Trophoblast cell (in vitro differentiated cells and primary cell): ENCODE measurements around the gene ARMH1.
A peak's percentile ranks its signal among the peaks of the same experiment; 100 is the strongest.
"Not testable (repeated sequence)": the region's sequence is repeated elsewhere in the genome, so short reads cannot be mapped to it uniquely, and the experiment has no call there.

Experiments used
- DNase-seq, 2 donors: peaks; one replicate each; pipeline ENCODE4 v3.0.0-alpha.2; 2016
- H2AFZ ChIP-seq: 2 replicates; pipeline ENCODE4 v1.6.1; 2013; ENCODE audit warnings: low read length, moderate library complexity, mild to moderate bottlenecking; ENCODE audit not compliant: insufficient read depth, poor library complexity
- H2AK5ac ChIP-seq: 2 replicates; pipeline ENCODE4 v1.6.1; 2013; ENCODE audit warnings: mild to moderate bottlenecking, low read length
- H2BK120ac ChIP-seq: 2 replicates; pipeline ENCODE4 v1.6.1; 2013; ENCODE audit warnings: low read length, mild to moderate bottlenecking, moderate library complexity; ENCODE audit not compliant: insufficient read depth, poor library complexity
- H2BK12ac ChIP-seq: 2 replicates; pipeline ENCODE4 v1.6.1; 2013; ENCODE audit warnings: mild to moderate bottlenecking, low read length, moderate library complexity
- H2BK5ac ChIP-seq: 2 replicates; pipeline ENCODE4 v1.6.1; 2013; ENCODE audit warnings: low read length, low read depth, moderate library complexity, mild to moderate bottlenecking; ENCODE audit not compliant: poor library complexity
- H3K14ac ChIP-seq: 2 replicates; pipeline ENCODE4 v1.6.1; 2013; ENCODE audit warnings: mild to moderate bottlenecking, low read length
- H3K18ac ChIP-seq: 2 replicates; pipeline ENCODE4 v1.6.1; 2013; ENCODE audit warnings: mild to moderate bottlenecking, low read length
- H3K23ac ChIP-seq: 2 replicates; pipeline ENCODE4 v1.6.1; 2013; ENCODE audit warnings: low read length
- H3K27ac ChIP-seq: 2 replicates; pipeline ENCODE4 v1.5.1; 2013; ENCODE audit warnings: low read depth, mild to moderate bottlenecking, inconsistent platforms, low read length, moderate library complexity
- H3K27me3 ChIP-seq: 2 replicates; pipeline ENCODE4 v1.6.1; 2013; ENCODE audit warnings: inconsistent platforms, mild to moderate bottlenecking, low read length, moderate library complexity; ENCODE audit not compliant: insufficient read depth
- H3K36me3 ChIP-seq, 2 experiments: 1 replicate in 1 of 2; 2 replicates in 1 of 2; pipeline ENCODE4 v1.6.1; 2013; ENCODE audit warnings: low read length in 2 of 2, mild to moderate bottlenecking in 2 of 2, moderate library complexity in 1 of 2; ENCODE audit not compliant: insufficient read depth in 2 of 2, control insufficient read depth in 1 of 2
- H3K4ac ChIP-seq: 2 replicates; pipeline ENCODE4 v1.6.1; 2013; ENCODE audit warnings: low read depth, mild to moderate bottlenecking, low read length, moderate library complexity
- H3K4me1 ChIP-seq, 2 experiments: 1 replicate in 1 of 2; 2 replicates in 1 of 2; pipeline ENCODE4 v1.6.1; 2013; ENCODE audit warnings: low read length in 2 of 2, mild to moderate bottlenecking in 2 of 2, moderate library complexity in 1 of 2; ENCODE audit not compliant: insufficient read depth in 2 of 2, control insufficient read depth in 1 of 2
- H3K4me2 ChIP-seq: 2 replicates; pipeline ENCODE4 v1.6.1; 2013; ENCODE audit warnings: inconsistent platforms, mild to moderate bottlenecking, low read length, moderate library complexity
- H3K4me3 ChIP-seq: 2 replicates; pipeline ENCODE4 v1.5.1; 2013; ENCODE audit warnings: mild to moderate bottlenecking, low read depth, low read length, inconsistent platforms
- H3K79me1 ChIP-seq: one replicate; pipeline ENCODE4 v1.6.1; 2013; ENCODE audit warnings: low read length
- H3K79me2 ChIP-seq: 2 replicates; pipeline ENCODE4 v1.6.1; 2013; ENCODE audit warnings: low read length, mild to moderate bottlenecking; ENCODE audit not compliant: control insufficient read depth, insufficient read depth, poor library complexity
- H3K9ac ChIP-seq: 2 replicates; pipeline ENCODE4 v1.6.1; 2013; ENCODE audit warnings: mild to moderate bottlenecking, low read length
- H3K9me3 ChIP-seq: 2 replicates; pipeline ENCODE4 v1.6.1; 2013; ENCODE audit warnings: low read depth, mild to moderate bottlenecking, control low read depth, inconsistent platforms, low read length; ENCODE audit not compliant: insufficient read depth
- H4K12ac ChIP-seq: 2 replicates; pipeline ENCODE4 v1.6.1; 2013; ENCODE audit warnings: low read depth, mild to moderate bottlenecking, low read length, moderate library complexity
- H4K8ac ChIP-seq: 2 replicates; pipeline ENCODE4 v1.6.1; 2013; ENCODE audit warnings: low read depth, mild to moderate bottlenecking, low read length, moderate library complexity
- H4K91ac ChIP-seq: one replicate; pipeline ENCODE4 v1.6.1; 2013; ENCODE audit warnings: low read depth, mild to moderate bottlenecking, low read length, moderate library complexity
- WGBS: extraction: QIAGEN DNeasy Blood & Tissue Kit; methylation state at CpG from one replicate; pipeline ENCODE4 v1.1.7; 2013; ENCODE audit warnings: missing lambda C conversion rate; ENCODE audit not compliant: insufficient read length, insufficient coverage; ENCODE audit errors: extremely low coverage; 5-methylcytosine and 5-hydroxymethylcytosine counted together

The ARMH1 gene

DNA sequence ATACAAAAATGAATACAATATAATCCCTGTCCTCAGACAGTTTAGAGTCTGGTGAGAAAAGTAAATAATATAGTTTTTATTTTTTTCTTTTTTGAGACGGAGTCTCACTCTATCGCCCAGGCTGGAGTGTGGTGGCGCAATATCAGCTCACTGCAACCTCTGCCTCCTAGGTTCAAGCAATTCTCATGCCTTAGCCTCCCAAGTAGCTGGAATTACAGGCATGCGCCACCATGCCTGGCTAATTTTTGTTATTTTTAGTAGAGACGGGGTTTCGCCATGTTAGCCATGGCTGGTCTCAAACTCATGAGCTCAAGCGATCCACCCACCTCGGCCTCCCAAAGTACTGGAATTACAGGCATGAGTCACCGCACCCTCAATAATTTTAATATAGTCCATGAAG lies 24.9 kb downstream of the ARMH1 start:
- not testable (repeated sequence) for H3K18ac ChIP-seq, H2BK12ac ChIP-seq, H3K4ac ChIP-seq, H3K9ac ChIP-seq, H3K79me2 ChIP-seq, H3K4me3 ChIP-seq, H2AK5ac ChIP-seq, H3K27me3 ChIP-seq, H3K27ac ChIP-seq, H3K4me1 ChIP-seq, H4K12ac ChIP-seq, H4K91ac ChIP-seq, H2BK120ac ChIP-seq, H3K79me1 ChIP-seq, H2AFZ ChIP-seq, H3K23ac ChIP-seq, H3K14ac ChIP-seq, H3K9me3 ChIP-seq, H4K8ac ChIP-seq, H3K4me2 ChIP-seq, H2BK5ac ChIP-seq, H3K36me3 ChIP-seq
- peak; percentile 16 to 57 for DNase-seq
- WGBS, result no CpG with 5 or more reads among the region's 9 CpGs

DNA sequence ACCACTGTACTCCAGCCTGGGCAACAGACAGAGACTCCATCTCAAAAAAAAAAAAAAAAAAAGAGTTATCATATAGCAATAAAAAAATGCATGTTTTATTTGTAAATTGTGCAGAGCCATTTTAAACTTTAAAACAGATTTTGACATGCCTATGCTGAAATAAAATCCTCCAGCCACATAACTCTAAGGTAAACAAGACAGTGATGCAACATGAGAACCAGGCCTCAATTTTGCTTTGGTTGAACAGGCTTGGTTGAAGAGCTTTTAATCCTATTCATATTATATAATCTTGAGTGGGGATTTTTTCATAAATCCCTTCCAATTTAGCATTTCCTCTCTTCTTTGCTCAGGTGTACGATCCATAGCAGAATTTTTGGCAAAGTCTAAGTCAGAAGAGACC lies 26.1 kb downstream of the ARMH1 start:
- no peak overlapping the region for H3K18ac ChIP-seq
- no peak overlapping the region for H2BK120ac ChIP-seq
- no peak overlapping the region for H2AFZ ChIP-seq
- H3K4ac ChIP-seq, result no peak overlapping the region
- no peak for DNase-seq
- no peaks in the 10 kb centered on the region for H3K36me3 ChIP-seq
- no peak overlapping the region for H3K4me2 ChIP-seq
- no peaks in the 10 kb centered on the region for H3K9me3 ChIP-seq
- H3K79me1 ChIP-seq, result no peaks in the 10 kb centered on the region
- H3K79me2 ChIP-seq, result no peaks in the 10 kb centered on the region
- H3K9ac ChIP-seq, result no peak overlapping the region
- no peak overlapping the region for H3K14ac ChIP-seq
- no peak overlapping the region for H2BK12ac ChIP-seq
- H3K23ac ChIP-seq, result no peak overlapping the region
- no peak overlapping the region for H3K27ac ChIP-seq
- H3K27me3 ChIP-seq, result no peaks in the 10 kb centered on the region
- H4K91ac ChIP-seq, result no peak overlapping the region
- WGBS, result no CpG with 5 or more reads among the region's 1 CpG
- no peak overlapping the region for H2AK5ac ChIP-seq
- no peak overlapping the region for H4K12ac ChIP-seq
- H3K4me3 ChIP-seq, result no peak overlapping the region
- no peak overlapping the region for H4K8ac ChIP-seq
- H2BK5ac ChIP-seq, result no peak overlapping the region
- H3K4me1 ChIP-seq, result no peaks in the 10 kb centered on the region

DNA sequence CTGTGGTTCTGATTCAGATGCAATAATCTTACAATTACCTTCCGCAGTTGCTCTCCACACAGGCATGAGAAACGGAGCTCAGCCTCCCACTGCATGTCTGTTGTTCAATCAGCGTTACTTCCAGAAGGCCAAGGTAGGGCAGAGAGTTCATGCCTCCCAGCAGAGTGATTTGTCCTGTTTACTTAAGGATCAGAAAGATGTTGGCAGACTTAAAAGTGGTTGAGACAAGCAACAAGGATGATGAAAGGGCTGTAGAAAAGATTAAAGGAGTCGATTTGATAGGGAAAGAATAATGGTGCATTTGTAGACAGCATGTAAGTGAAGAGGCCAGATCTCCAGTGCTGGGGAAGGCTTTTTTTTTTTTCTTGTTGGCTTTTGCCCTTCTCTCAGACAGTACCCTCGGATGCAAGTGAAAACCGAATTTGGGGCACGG lies 26.6 kb downstream of the ARMH1 start:
- Histone ChIP-seq H3K4ac (no peak overlapping the region), H3K14ac (no peak overlapping the region), H2AK5ac (no peak overlapping the region), H3K79me2 (no peaks in the 10 kb centered on the region), H4K8ac (no peak overlapping the region), H4K12ac (no peak overlapping the region), H3K9ac (no peak overlapping the region), H3K18ac (no peak overlapping the region), H3K23ac (no peak overlapping the region), H3K27me3 (no peaks in the 10 kb centered on the region), H2BK5ac (no peak overlapping the region), H3K4me2 (no peak overlapping the region), H2BK120ac (no peak overlapping the region), H4K91ac (no peak overlapping the region), H3K36me3 (no peaks in the 10 kb centered on the region), H2AFZ (no peak overlapping the region), H3K4me3 (no peak overlapping the region), H3K4me1 (no peaks in the 10 kb centered on the region), H2BK12ac (no peak overlapping the region), H3K79me1 (no peaks in the 10 kb centered on the region), H3K27ac (no peak overlapping the region), H3K9me3 (no peaks in the 10 kb centered on the region)
- WGBS, result 100% methylated on average over 1 of the region's 7 CpGs
- no peak for DNase-seq

DNA sequence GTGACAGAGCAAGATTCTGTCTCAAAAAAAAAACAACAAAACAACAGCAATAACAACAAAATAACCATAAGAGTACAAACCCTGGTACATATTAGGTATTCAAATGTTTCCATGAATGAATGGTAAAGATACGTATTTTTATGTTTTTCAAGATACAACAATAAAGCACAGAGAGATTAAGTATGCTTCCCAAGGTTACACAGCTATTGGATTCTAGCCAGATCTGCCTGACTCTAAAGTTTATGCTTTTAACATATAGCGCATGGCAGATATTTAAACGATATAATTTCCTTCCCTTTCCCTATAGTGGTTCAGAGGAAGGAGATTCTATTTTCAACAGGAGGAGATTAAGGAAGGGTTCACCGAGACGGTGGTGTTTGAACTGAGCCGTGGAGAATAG lies 31.0 kb downstream of the ARMH1 start:
- Histone ChIP-seq H2BK12ac (no peak overlapping the region), H3K4ac (no peak overlapping the region)

More for the DNA sequence above, 31.0 kb downstream of the ARMH1 start:
- Histone ChIP-seq H3K27me3 (no peaks in the 10 kb centered on the region), H3K14ac (no peak overlapping the region), H4K91ac (no peak overlapping the region), H3K4me1 (peaks cover 2 to 4% of the 10 kb centered on the region in 2 experiments), H2AK5ac (no peak overlapping the region), H4K8ac (no peak overlapping the region), H3K9ac (no peak overlapping the region), H2BK5ac (no peak overlapping the region), H4K12ac (no peak overlapping the region), H3K36me3 (no peaks in the 10 kb centered on the region), H3K18ac (no peak overlapping the region), H3K23ac (no peak overlapping the region), H3K9me3 (no peaks in the 10 kb centered on the region), H3K79me1 (no peaks in the 10 kb centered on the region), H3K4me2 (no peak overlapping the region), H3K4me3 (no peak overlapping the region), H3K79me2 (no peaks in the 10 kb centered on the region), H2AFZ (no peak overlapping the region), H2BK120ac (no peak overlapping the region), H3K27ac (no peak overlapping the region)
- no peak for DNase-seq
- WGBS, result 100% methylated on average over 2 of the region's 6 CpGs
